ENCODE results near the gene PHF3.

The PHF3 gene

GRCh38 chr6:63600136-63600535, 35.5 kb upstream of the PHF3 start:
- TF ChIP-seq, protein P1, sequence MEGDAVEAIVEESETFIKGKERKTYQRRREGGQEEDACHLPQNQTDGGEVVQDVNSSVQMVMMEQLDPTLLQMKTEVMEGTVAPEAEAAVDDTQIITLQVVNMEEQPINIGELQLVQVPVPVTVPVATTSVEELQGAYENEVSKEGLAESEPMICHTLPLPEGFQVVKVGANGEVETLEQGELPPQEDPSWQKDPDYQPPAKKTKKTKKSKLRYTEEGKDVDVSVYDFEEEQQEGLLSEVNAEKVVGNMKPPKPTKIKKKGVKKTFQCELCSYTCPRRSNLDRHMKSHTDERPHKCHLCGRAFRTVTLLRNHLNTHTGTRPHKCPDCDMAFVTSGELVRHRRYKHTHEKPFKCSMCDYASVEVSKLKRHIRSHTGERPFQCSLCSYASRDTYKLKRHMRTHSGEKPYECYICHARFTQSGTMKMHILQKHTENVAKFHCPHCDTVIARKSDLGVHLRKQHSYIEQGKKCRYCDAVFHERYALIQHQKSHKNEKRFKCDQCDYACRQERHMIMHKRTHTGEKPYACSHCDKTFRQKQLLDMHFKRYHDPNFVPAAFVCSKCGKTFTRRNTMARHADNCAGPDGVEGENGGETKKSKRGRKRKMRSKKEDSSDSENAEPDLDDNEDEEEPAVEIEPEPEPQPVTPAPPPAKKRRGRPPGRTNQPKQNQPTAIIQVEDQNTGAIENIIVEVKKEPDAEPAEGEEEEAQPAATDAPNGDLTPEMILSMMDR (conservative IDR thresholded peaks at IDR 0.05) = no peak
- TF ChIP-seq ZFX (IDR thresholded peaks at IDR 0.05) = no peak
- no peak overlapping the region for H3K27ac ChIP-seq

- H3K27ac ChIP-seq = no peak overlapping the region
- TF ChIP-seq, protein P1 (conservative IDR thresholded peaks at IDR 0.05) = no peak
- no peak for TF ChIP-seq ZFX (IDR thresholded peaks at IDR 0.05)
Observed at GRCh38 chr6:63609231-63609630, 26.4 kb upstream of the PHF3 start.

GRCh38 chr6:63610944-63611343, 24.7 kb upstream of the PHF3 start:
- TF ChIP-seq, protein P1 (conservative IDR thresholded peaks at IDR 0.05) = no peak
- TF ChIP-seq ZFX (IDR thresholded peaks at IDR 0.05) = no peak
- no peak overlapping the region for H3K27ac ChIP-seq

DNA sequence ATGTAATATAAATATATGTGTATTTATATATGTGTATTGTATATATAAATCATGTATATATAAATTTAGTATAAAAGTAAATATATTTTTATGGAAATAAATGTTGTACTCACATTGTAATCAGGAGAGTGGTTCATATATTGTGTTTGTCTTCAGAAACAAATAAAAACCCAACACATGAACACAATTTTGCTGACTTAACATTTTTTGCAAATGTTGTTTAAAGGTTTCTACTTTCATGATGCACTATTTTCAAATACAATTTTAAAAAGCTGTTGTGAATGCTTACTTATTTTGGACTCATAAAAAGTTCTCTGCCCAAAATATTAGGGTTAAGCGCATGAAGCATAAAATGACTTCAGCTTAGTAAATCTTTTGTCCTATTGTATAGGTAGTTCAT, 24.0 kb upstream of the PHF3 start:
- TF ChIP-seq, protein P1 (conservative IDR thresholded peaks at IDR 0.05) = no peak
- TF ChIP-seq ZFX (IDR thresholded peaks at IDR 0.05) = no peak
- H3K27ac ChIP-seq = no peak overlapping the region

DNA sequence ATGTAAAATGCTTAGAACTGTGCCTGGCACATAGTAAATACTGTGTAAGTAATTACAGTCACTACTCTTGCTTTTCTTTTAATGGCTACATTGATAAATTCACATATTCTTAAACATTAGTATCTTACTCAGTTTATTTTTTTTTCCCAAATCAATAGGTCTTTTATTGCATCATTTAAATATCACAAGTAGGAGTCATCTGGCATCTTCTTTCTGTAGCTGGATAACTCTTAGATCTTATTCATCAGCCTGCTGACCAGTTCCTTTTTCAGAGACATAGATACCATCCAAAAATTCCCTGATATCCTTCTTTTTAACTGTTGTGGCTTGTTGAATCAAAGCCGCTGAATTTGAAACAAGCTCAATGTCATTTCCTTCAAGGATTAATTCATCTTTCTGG, 20.0 kb upstream of the PHF3 start:
- no peak overlapping the region for H3K27ac ChIP-seq
- TF ChIP-seq, protein P1 (conservative IDR thresholded peaks at IDR 0.05) = no peak
- TF ChIP-seq ZFX (IDR thresholded peaks at IDR 0.05) = no peak

- H3K27ac ChIP-seq = no peak overlapping the region
- TF ChIP-seq, protein P1 (conservative IDR thresholded peaks at IDR 0.05) = no peak
- no peak for TF ChIP-seq ZFX (IDR thresholded peaks at IDR 0.05)
Observed at GRCh38 chr6:63624091-63624490, 11.5 kb upstream of the PHF3 start.

- H3K27ac ChIP-seq = no peak overlapping the region
- TF ChIP-seq, protein P1 (conservative IDR thresholded peaks at IDR 0.05) = no peak
- TF ChIP-seq ZFX (IDR thresholded peaks at IDR 0.05) = no peak
Observed at GRCh38 chr6:63630466-63630865, 5.1 kb upstream of the PHF3 start.

Data from C4-2B (cell line).